ENCODE data around the gene OR10P1.

GRCh38 chr12:55641595-55641994 is 4.9 kb downstream of the OR10P1 start:
- TF ChIP-seq CTCF (IDR thresholded peaks at IDR 0.05) (no peak), POLR2A (IDR thresholded peaks at IDR 0.05) (no peak)

Measured in gastroesophageal sphincter (tissue), 3 donors.